ENCODE measurements around the gene NFIC.
A peak's percentile ranks its signal among the peaks of the same experiment; 100 is the strongest.
"Not testable (repeated sequence)": the region's sequence is repeated elsewhere in the genome, so short reads cannot be mapped to it uniquely, and the experiment has no call there.

The NFIC gene

GRCh38 chr19:3450796-3451411 is 84.5 kb downstream of the NFIC start:
- H3K4me3 ChIP-seq (ENCODE audit: insufficient read depth in 1 of 2, low read depth in 1 of 2, low read length in 2 of 2), result no peak overlapping the region
- no peak overlapping the region for H3K14ac ChIP-seq (ENCODE audit: low read length in 2 of 2)
- H3K23ac ChIP-seq (ENCODE audit: low read length in 2 of 2), result no peak overlapping the region
- H2BK5ac ChIP-seq (ENCODE audit: low read depth, low read length, poor library complexity, severe bottlenecking), result no peak overlapping the region
- no peaks in the 10 kb centered on the region for H3K9me3 ChIP-seq (ENCODE audit: control insufficient read depth, low read length)
- no peak overlapping the region for H2BK15ac ChIP-seq (ENCODE audit: low read depth, poor library complexity, severe bottlenecking)
- no peaks in the 10 kb centered on the region for H3K27me3 ChIP-seq (ENCODE audit: control insufficient read depth in 1 of 2, insufficient read depth in 1 of 2, low read length in 2 of 2)
- peak; percentile 100 for DNase-seq
- H2BK12ac ChIP-seq (ENCODE audit: low read length in 2 of 2), result peak overlapping the region in 1 of 2 experiments; percentile 43
- H3K9ac ChIP-seq (ENCODE audit: low read length), result peak overlapping the region; percentile 79
- H4K8ac ChIP-seq (ENCODE audit: low read length), result no peak overlapping the region
- peaks cover 51% of the 10 kb centered on the region for H3K79me1 ChIP-seq (replicated peaks; ENCODE audit: low read length, poor library complexity, severe bottlenecking)
- no peak overlapping the region for H2BK120ac ChIP-seq (ENCODE audit: low read depth, low read length)
- H3K18ac ChIP-seq (ENCODE audit: low read depth in 1 of 2, low read length in 2 of 2), result peak overlapping the region; percentile 50 to 72
- H2AFZ ChIP-seq (ENCODE audit: low read depth, low read length), result no peak overlapping the region
- WGBS, result 9% methylated on average over 9 of the region's 12 CpGs
- peak overlapping the region; percentile 68 for H3K27ac ChIP-seq (ENCODE audit: low read length, poor library complexity, severe bottlenecking)
- no peak overlapping the region for H3K4me2 ChIP-seq (ENCODE audit: low read length, poor library complexity, severe bottlenecking)
- peaks cover 73 to 80% of the 10 kb centered on the region in 2 experiments for H3K36me3 ChIP-seq (ENCODE audit: control insufficient read depth in 1 of 2, insufficient read depth in 2 of 2, low read depth in 1 of 2, low read length in 2 of 2)
- no peak overlapping the region for H2AK5ac ChIP-seq (ENCODE audit: low read length, severe bottlenecking)
- H4K91ac ChIP-seq (ENCODE audit: low read length), result no peak overlapping the region
- peaks cover 9% of the 10 kb centered on the region for H3K4me1 ChIP-seq (ENCODE audit: control insufficient read depth, insufficient read depth, low read depth, low read length)
- H3K4ac ChIP-seq (ENCODE audit: low read depth in 1 of 2, low read length in 2 of 2), result no peak overlapping the region

DNA sequence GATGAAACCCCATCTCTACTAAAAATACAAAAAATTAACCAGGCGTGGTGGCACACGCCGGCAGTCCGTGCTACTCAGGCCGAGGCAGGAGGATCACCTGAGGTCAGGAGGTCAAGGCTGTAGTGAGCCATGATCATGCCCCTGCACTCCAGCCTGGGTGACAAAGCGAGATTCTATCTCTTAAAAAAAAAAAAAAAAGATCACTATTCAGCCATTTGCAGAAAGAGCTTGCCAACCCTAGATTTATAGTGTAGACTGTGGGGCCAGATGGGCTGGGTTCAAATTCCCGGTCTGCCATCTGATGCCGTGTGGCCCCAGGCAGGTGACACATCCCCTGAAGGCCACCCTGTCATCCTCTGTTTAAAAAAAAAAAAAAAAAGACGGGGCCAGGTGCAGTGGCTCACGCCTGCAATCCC is 85.1 kb downstream of the NFIC start:
- no peak overlapping the region for H4K8ac ChIP-seq (ENCODE audit: low read length)
- H3K4me3 ChIP-seq (ENCODE audit: insufficient read depth in 1 of 2, low read depth in 1 of 2, low read length in 2 of 2), result no peak overlapping the region
- H2BK120ac ChIP-seq (ENCODE audit: low read depth, low read length), result no peak overlapping the region
- H4K91ac ChIP-seq (ENCODE audit: low read length), result no peak overlapping the region
- peak overlapping the region in 1 of 2 experiments; percentile 73 for H2BK12ac ChIP-seq (ENCODE audit: low read length in 2 of 2)
- H3K4me1 ChIP-seq (ENCODE audit: control insufficient read depth, insufficient read depth, low read depth, low read length), result peaks cover 9% of the 10 kb centered on the region
- H3K27ac ChIP-seq (ENCODE audit: low read length, poor library complexity, severe bottlenecking), result peak overlapping the region; percentile 68
- no peak overlapping the region for H2BK5ac ChIP-seq (ENCODE audit: low read depth, low read length, poor library complexity, severe bottlenecking)
- peak overlapping the region; percentile 14 for H2BK15ac ChIP-seq (ENCODE audit: low read depth, poor library complexity, severe bottlenecking)
- no peaks in the 10 kb centered on the region for H3K9me3 ChIP-seq (ENCODE audit: control insufficient read depth, low read length)
- H3K9ac ChIP-seq (ENCODE audit: low read length), result peak overlapping the region; percentile 79
- H2AFZ ChIP-seq (ENCODE audit: low read depth, low read length), result no peak overlapping the region
- H3K27me3 ChIP-seq (ENCODE audit: control insufficient read depth in 1 of 2, insufficient read depth in 1 of 2, low read length in 2 of 2), result no peaks in the 10 kb centered on the region
- DNase-seq, result no peak
- no peak overlapping the region for H3K14ac ChIP-seq (ENCODE audit: low read length in 2 of 2)
- H3K4ac ChIP-seq (ENCODE audit: low read depth in 1 of 2, low read length in 2 of 2), result peak overlapping the region in 1 of 2 experiments; percentile 61
- WGBS, result 87% methylated on average over 7 of the region's 10 CpGs
- peaks cover 73 to 76% of the 10 kb centered on the region in 2 experiments for H3K36me3 ChIP-seq (ENCODE audit: control insufficient read depth in 1 of 2, insufficient read depth in 2 of 2, low read depth in 1 of 2, low read length in 2 of 2)
- H3K23ac ChIP-seq (ENCODE audit: low read length in 2 of 2), result no peak overlapping the region
- peaks cover 50% of the 10 kb centered on the region for H3K79me1 ChIP-seq (replicated peaks; ENCODE audit: low read length, poor library complexity, severe bottlenecking)
- peak overlapping the region in 1 of 2 experiments; percentile 72 for H3K18ac ChIP-seq (ENCODE audit: low read depth in 1 of 2, low read length in 2 of 2)
- H2AK5ac ChIP-seq (ENCODE audit: low read length, severe bottlenecking), result no peak overlapping the region
- no peak overlapping the region for H3K4me2 ChIP-seq (ENCODE audit: low read length, poor library complexity, severe bottlenecking)

DNA sequence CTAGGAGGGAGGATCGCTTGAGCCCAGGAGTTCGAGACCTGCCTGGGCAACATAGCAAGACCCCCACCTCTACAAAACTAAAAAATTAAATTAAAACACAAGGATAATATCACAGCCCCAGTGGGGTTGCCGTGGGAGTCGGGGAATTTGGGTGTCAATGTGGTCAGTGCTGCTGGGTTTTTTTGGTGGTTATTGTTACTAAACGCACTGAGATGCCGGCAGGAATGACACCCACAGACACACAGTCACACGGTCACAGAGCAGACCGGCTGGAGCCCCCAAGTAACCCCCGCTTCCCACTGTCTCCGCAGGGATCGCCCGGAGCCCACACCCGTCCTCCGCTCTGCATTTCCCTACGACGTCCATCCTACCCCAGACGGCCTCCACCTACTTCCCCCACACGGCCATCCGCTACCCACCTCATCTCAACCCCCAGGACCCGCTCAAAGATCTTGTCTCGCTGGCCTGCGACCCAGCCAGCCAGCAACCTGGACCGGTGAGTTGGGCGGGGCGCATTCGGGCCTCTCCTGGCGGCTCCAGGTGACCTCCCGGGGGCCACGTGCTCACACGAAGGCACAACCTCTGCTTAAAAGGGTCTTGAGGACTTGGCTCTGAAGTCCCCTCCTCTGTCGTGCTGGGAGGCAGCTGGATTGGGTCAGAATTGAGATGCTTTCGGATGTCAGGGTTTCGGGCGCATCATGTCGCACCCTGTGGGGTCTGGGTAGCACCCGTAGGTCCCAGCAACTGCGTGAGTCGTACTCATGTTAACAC is 86.0 kb downstream of the NFIC start:
- H3K79me1 ChIP-seq (replicated peaks; ENCODE audit: low read length, poor library complexity, severe bottlenecking), result peaks cover 48% of the 10 kb centered on the region
- peak overlapping the region in 1 of 2 experiments; percentile 86 for H2BK12ac ChIP-seq (ENCODE audit: low read length in 2 of 2)
- peaks cover 14% of the 10 kb centered on the region for H3K4me1 ChIP-seq (ENCODE audit: control insufficient read depth, insufficient read depth, low read depth, low read length)
- H4K91ac ChIP-seq (ENCODE audit: low read length), result no peak overlapping the region
- peak overlapping the region; percentile 36 for H3K9ac ChIP-seq (ENCODE audit: low read length)
- H3K14ac ChIP-seq (ENCODE audit: low read length in 2 of 2), result no peak overlapping the region
- no peak overlapping the region for H3K4me3 ChIP-seq (ENCODE audit: insufficient read depth in 1 of 2, low read depth in 1 of 2, low read length in 2 of 2)
- H3K36me3 ChIP-seq (ENCODE audit: control insufficient read depth in 1 of 2, insufficient read depth in 2 of 2, low read depth in 1 of 2, low read length in 2 of 2), result peaks cover 76 to 80% of the 10 kb centered on the region in 2 experiments
- peak overlapping the region in 1 of 2 experiments; percentile 65 for H3K18ac ChIP-seq (ENCODE audit: low read depth in 1 of 2, low read length in 2 of 2)
- no peak overlapping the region for H3K4ac ChIP-seq (ENCODE audit: low read depth in 1 of 2, low read length in 2 of 2)
- H2BK120ac ChIP-seq (ENCODE audit: low read depth, low read length), result no peak overlapping the region
- H2BK15ac ChIP-seq (ENCODE audit: low read depth, poor library complexity, severe bottlenecking), result no peak overlapping the region
- WGBS, result 94% methylated on average over 34 of the region's 38 CpGs
- no peaks in the 10 kb centered on the region for H3K27me3 ChIP-seq (ENCODE audit: control insufficient read depth in 1 of 2, insufficient read depth in 1 of 2, low read length in 2 of 2)
- no peak overlapping the region for H2AK5ac ChIP-seq (ENCODE audit: low read length, severe bottlenecking)
- no peak for DNase-seq
- H3K27ac ChIP-seq (ENCODE audit: low read length, poor library complexity, severe bottlenecking), result no peak overlapping the region
- no peak overlapping the region for H3K23ac ChIP-seq (ENCODE audit: low read length in 2 of 2)
- no peak overlapping the region for H4K8ac ChIP-seq (ENCODE audit: low read length)
- H3K4me2 ChIP-seq (ENCODE audit: low read length, poor library complexity, severe bottlenecking), result no peak overlapping the region
- no peaks in the 10 kb centered on the region for H3K9me3 ChIP-seq (ENCODE audit: control insufficient read depth, low read length)
- no peak overlapping the region for H2AFZ ChIP-seq (ENCODE audit: low read depth, low read length)
- H2BK5ac ChIP-seq (ENCODE audit: low read depth, low read length, poor library complexity, severe bottlenecking), result no peak overlapping the region

DNA sequence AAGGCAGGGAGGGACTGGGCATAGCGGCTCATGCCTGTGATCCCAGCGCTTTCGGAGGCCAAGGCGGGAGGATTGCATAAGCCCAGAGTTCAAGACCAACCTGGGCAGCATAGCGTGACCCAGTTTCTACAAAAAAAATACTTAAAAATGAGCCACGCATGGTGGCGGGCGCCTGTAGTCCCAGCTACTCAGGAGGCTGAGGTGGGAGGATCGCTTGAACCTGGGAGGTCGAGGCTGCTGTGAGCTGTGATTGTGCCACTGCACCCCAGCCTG is 86.5 kb downstream of the NFIC start:
- not testable (repeated sequence) for H3K23ac ChIP-seq (ENCODE audit: low read length in 2 of 2); H2BK15ac ChIP-seq (ENCODE audit: low read depth, poor library complexity, severe bottlenecking); H2AK5ac ChIP-seq (ENCODE audit: low read length, severe bottlenecking); H4K91ac ChIP-seq (ENCODE audit: low read length); H3K9me3 ChIP-seq (ENCODE audit: control insufficient read depth, low read length); H3K27me3 ChIP-seq (ENCODE audit: control insufficient read depth in 1 of 2, insufficient read depth in 1 of 2, low read length in 2 of 2); H4K8ac ChIP-seq (ENCODE audit: low read length); H2BK120ac ChIP-seq (ENCODE audit: low read depth, low read length); H3K27ac ChIP-seq (ENCODE audit: low read length, poor library complexity, severe bottlenecking); DNase-seq; H2BK5ac ChIP-seq (ENCODE audit: low read depth, low read length, poor library complexity, severe bottlenecking); H3K4me2 ChIP-seq (ENCODE audit: low read length, poor library complexity, severe bottlenecking); H3K4me3 ChIP-seq (ENCODE audit: insufficient read depth in 1 of 2, low read depth in 1 of 2, low read length in 2 of 2); H2AFZ ChIP-seq (ENCODE audit: low read depth, low read length); H3K14ac ChIP-seq (ENCODE audit: low read length in 2 of 2); H3K4ac ChIP-seq (ENCODE audit: low read depth in 1 of 2, low read length in 2 of 2); H3K9ac ChIP-seq (ENCODE audit: low read length)
- H3K79me1 ChIP-seq (replicated peaks; ENCODE audit: low read length, poor library complexity, severe bottlenecking), result peaks cover 44% of the 10 kb centered on the region
- 98% methylated on average over 10 of the region's 10 CpGs for WGBS
- H3K4me1 ChIP-seq (ENCODE audit: control insufficient read depth, insufficient read depth, low read depth, low read length), result peaks cover 19% of the 10 kb centered on the region
- peak overlapping the region in 1 of 2 experiments; percentile 56 for H3K18ac ChIP-seq (ENCODE audit: low read depth in 1 of 2, low read length in 2 of 2)
- peak overlapping the region in 1 of 2 experiments; percentile 86 for H2BK12ac ChIP-seq (ENCODE audit: low read length in 2 of 2)
- H3K36me3 ChIP-seq (ENCODE audit: control insufficient read depth in 1 of 2, insufficient read depth in 2 of 2, low read depth in 1 of 2, low read length in 2 of 2), result peaks cover 71 to 76% of the 10 kb centered on the region in 2 experiments

Data from mesenchymal stem cell (in vitro differentiated cells and primary cell).